Lower leg skin (tissue), 3 donors: ENCODE results near the gene MT1F.

Experiments used
- POLR2A ChIP-seq, 2 donors: fragments of 450-650 bp; IDR thresholded peaks; one replicate each; pipeline ENCODE4 v1.6.1; 2016 to 2017; ENCODE audit warnings: antibody characterized with exemption in 2 of 2, mild to moderate bottlenecking in 1 of 2, moderate library complexity in 1 of 2
- TF ChIP-seq, protein P1 (sequence below), 3 donors: fragments of 450-650 bp; IDR thresholded peaks; one replicate each; pipeline ENCODE4 v1.5.1; 2016; ENCODE audit warnings: antibody characterized with exemption in 3 of 3, mild to moderate bottlenecking in 3 of 3, moderate library complexity in 2 of 3

DNA sequence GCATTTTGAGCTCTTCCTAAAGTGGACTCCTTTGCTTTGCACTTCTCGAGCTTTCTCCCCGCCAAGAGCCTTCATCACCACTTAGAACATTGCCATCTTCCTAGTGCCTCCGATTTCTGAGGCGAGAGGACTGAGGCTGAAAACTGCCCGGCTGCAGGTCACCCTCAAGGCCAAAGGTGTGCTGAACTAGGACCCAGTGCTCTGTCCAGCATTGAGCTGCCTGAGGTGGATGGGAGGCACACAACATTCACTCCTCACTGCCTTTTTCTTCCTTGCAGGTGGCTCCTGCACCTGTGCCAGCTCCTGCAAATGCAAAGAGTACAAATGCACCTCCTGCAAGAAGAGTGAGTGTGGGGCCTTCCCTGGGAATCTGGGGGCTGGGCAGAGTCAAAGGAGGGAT lies 13.9 kb upstream of the MT1F start:
- TF ChIP-seq, protein P1, sequence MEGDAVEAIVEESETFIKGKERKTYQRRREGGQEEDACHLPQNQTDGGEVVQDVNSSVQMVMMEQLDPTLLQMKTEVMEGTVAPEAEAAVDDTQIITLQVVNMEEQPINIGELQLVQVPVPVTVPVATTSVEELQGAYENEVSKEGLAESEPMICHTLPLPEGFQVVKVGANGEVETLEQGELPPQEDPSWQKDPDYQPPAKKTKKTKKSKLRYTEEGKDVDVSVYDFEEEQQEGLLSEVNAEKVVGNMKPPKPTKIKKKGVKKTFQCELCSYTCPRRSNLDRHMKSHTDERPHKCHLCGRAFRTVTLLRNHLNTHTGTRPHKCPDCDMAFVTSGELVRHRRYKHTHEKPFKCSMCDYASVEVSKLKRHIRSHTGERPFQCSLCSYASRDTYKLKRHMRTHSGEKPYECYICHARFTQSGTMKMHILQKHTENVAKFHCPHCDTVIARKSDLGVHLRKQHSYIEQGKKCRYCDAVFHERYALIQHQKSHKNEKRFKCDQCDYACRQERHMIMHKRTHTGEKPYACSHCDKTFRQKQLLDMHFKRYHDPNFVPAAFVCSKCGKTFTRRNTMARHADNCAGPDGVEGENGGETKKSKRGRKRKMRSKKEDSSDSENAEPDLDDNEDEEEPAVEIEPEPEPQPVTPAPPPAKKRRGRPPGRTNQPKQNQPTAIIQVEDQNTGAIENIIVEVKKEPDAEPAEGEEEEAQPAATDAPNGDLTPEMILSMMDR (IDR thresholded peaks at IDR 0.05) = no peak
- no peak for TF ChIP-seq POLR2A (IDR thresholded peaks at IDR 0.05)
